ENCODE data around the gene DHX57. TPM values are rescaled to one million over a fixed set of nuclear protein-coding genes. Genes with fewer than 3 reads are reported as not detected.
"Not testable (repeated sequence)": the region's sequence is repeated elsewhere in the genome, so short reads cannot be mapped to it uniquely, and the experiment has no call there.

DHX57 gene
- total RNA-seq, 1 donor from 2014 or later, result 10.5 TPM

DNA sequence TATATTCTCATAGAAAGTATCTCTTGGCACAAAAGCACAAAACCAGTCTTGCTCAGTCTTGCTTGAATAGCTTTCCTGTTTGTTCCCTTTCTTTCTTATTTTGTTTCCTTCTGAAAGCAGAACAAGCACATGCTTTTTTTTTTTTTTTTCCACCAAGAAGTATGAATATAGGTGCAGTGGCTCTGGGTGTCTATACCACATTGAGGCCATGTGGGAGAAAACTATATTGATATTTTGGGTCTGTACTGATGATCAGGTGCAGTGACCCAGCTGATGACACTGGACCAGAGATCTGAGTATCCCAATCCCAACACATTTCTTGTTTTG, 69.0 kb downstream of the DHX57 start:
- peaks cover 1% of the 10 kb centered on the region for H3K36me3 ChIP-seq (ENCODE audit: control insufficient read depth, insufficient read depth, low read length)
- FAIRE-seq, result no peak
- TF ChIP-seq, protein P1, sequence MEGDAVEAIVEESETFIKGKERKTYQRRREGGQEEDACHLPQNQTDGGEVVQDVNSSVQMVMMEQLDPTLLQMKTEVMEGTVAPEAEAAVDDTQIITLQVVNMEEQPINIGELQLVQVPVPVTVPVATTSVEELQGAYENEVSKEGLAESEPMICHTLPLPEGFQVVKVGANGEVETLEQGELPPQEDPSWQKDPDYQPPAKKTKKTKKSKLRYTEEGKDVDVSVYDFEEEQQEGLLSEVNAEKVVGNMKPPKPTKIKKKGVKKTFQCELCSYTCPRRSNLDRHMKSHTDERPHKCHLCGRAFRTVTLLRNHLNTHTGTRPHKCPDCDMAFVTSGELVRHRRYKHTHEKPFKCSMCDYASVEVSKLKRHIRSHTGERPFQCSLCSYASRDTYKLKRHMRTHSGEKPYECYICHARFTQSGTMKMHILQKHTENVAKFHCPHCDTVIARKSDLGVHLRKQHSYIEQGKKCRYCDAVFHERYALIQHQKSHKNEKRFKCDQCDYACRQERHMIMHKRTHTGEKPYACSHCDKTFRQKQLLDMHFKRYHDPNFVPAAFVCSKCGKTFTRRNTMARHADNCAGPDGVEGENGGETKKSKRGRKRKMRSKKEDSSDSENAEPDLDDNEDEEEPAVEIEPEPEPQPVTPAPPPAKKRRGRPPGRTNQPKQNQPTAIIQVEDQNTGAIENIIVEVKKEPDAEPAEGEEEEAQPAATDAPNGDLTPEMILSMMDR (IDR thresholded peaks at IDR 0.05; ENCODE audit: insufficient read depth, low read length, severe bottlenecking), result no peak

DNA sequence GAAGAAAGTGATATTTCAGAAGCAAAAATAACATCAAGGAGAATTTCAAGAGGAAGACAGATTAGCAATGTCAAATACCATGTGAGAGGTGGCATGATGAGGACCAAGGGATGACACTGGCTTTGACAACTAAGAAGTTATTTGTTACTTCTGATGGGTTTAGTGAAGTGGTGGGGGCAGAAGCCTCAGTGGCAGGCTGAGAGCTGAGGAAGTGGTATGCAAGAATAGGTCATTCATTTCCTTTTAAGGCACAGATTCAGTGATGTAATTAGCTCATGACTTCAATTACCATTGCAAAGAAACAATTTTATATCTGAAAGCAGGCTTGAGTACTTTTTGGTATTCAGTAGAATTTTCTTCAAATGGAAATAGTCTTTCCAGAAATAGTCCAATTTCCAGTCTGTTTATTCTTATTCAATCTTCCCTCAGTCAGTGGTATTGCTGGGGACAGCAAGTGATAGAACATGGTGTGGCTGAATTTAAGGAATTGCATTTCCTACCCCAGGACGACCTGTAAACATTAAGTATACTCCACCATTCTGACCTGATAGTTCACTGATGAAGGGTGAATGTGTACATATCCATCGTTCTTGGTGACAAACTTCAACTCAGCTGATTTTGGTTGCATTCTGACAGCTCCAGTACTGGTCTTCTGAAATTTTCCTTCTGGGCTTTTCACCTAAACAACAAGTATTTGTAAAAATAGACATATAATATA, 69.6 kb downstream of the DHX57 start:
- H3K27me3 ChIP-seq (ENCODE audit: control insufficient read depth, insufficient read depth, low read length), result no peaks in the 10 kb centered on the region
- H3K36me3 ChIP-seq (ENCODE audit: control insufficient read depth, insufficient read depth, low read length), result peaks cover 1% of the 10 kb centered on the region
- TF ChIP-seq, protein P1 (IDR thresholded peaks at IDR 0.05; ENCODE audit: insufficient read depth, low read length, severe bottlenecking), result no peak
- DNase-seq (ENCODE audit: low read depth) (no peak), FAIRE-seq (no peak)
- H3K4me3 ChIP-seq (ENCODE audit: low read depth, low read length), result no peak overlapping the region

More for the DNA sequence above, 69.0 kb downstream of the DHX57 start:
- no peak overlapping the region for H3K4me3 ChIP-seq (ENCODE audit: low read depth, low read length)
- no peaks in the 10 kb centered on the region for H3K27me3 ChIP-seq (ENCODE audit: control insufficient read depth, insufficient read depth, low read length)
- DNase-seq (ENCODE audit: low read depth), result no peak

DNA sequence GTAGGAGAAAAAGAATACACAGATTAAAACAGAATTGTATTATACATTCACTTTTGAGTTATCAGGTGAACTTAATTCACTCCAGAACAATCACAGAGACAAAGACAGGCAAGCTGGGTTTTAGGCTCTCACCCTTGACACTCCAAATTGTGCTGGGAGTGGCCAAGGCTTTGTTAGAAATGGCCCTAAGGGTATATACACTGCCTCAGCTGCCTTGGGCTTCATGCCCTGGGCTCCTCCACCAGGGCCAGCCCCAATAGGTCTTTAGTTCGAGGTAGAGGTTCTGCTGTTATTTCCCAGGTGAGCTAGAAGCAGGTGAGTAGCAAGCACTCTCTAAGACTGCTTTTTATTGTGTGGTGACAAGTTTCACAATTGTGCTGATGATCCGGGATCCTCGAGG, 77.8 kb downstream of the DHX57 start:
- TF ChIP-seq, protein P1 (IDR thresholded peaks at IDR 0.05; ENCODE audit: insufficient read depth, low read length, severe bottlenecking), result no peak
- no peak for FAIRE-seq
- H3K36me3 ChIP-seq (ENCODE audit: control insufficient read depth, insufficient read depth, low read length), result peaks cover 2% of the 10 kb centered on the region
- no peak overlapping the region for H3K4me3 ChIP-seq (ENCODE audit: low read depth, low read length)
- no peaks in the 10 kb centered on the region for H3K27me3 ChIP-seq (ENCODE audit: control insufficient read depth, insufficient read depth, low read length)
- DNase-seq (ENCODE audit: low read depth), result no peak

DNA sequence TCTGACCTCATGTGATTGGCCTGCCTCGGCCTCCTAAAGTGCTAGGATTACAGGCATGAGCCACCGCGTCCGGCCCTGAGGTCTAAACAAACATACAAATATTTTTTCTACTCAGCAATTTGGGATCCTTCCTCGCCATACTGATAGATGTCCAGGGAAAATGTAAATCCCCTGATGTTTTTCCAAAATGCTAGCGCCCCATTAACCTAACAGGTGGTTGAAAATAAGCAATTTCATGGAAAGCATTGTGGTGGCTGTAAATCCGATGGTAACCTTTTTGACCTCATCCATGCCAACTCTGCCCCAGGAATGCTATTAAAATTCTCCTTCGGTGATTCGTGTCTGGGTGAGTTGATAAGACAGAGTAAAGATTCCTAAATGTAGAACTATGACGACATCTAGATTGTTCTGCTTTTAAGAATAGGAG, 78.5 kb downstream of the DHX57 start:
- DNase-seq (ENCODE audit: low read depth), result no peak
- no peaks in the 10 kb centered on the region for H3K27me3 ChIP-seq (ENCODE audit: control insufficient read depth, insufficient read depth, low read length)
- no peak for FAIRE-seq
- no peak overlapping the region for H3K4me3 ChIP-seq (ENCODE audit: low read depth, low read length)
- H3K36me3 ChIP-seq (ENCODE audit: control insufficient read depth, insufficient read depth, low read length), result peaks cover 2% of the 10 kb centered on the region
- TF ChIP-seq, protein P1 (IDR thresholded peaks at IDR 0.05; ENCODE audit: insufficient read depth, low read length, severe bottlenecking), result no peak

DNA sequence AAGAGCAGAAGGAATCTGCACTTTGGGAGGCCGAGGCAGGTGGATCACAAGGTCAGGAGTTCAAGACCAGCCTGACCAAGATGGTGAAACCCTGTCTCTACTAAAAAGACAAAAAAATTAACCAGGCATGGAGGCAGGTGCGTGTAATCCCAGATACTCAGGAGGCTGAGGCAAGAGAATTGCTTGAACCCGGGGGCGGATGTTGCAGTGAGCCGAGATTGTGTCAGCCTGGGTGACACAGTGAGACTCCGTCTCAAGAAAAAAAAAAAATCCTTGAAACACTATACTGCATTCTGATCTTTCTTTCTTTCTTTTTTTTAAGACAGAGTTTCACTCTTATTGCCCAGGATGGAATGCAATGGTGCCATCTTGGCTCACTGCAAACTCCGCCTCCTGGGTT, 80.7 kb downstream of the DHX57 start:
- FAIRE-seq; H3K4me3 ChIP-seq (ENCODE audit: low read depth, low read length); H3K27me3 ChIP-seq (ENCODE audit: control insufficient read depth, insufficient read depth, low read length); DNase-seq (ENCODE audit: low read depth); H3K36me3 ChIP-seq (ENCODE audit: control insufficient read depth, insufficient read depth, low read length): not testable (repeated sequence)

DNA sequence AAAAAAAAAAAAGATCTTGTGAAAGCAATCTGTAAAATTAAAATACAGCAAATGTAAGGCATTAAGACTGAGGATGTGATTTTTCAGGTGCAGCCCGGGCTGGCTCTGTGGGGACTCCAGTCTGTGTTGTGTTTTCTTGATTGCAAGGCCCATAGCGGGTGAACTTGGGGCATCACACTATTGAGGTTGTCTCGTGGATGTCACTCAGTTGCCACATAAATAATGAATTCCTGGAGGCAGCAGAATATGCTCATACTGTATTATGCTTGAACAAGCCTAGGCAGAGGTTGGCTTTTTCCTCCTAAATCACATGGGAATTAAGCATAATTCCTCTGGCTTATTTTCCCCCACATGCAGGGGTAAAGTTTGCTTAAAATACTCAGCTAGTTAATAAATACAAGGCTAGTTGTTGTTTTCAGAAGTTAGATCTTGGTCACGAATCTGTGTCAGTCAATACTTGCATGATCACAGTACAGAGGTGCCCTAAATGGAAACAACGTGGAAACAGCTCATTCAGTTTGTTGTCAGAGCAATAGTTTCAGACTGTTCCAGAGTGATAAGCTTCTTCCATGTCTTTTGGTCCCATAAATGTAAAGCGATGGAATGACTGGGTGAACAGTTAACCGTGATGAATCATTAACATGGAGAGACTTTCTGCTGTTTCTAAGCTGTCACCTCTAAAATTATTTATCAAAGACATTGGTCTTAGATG, 81.3 kb downstream of the DHX57 start:
- H3K27me3 ChIP-seq (ENCODE audit: control insufficient read depth, insufficient read depth, low read length), result no peaks in the 10 kb centered on the region
- TF ChIP-seq, protein P1 (IDR thresholded peaks at IDR 0.05; ENCODE audit: insufficient read depth, low read length, severe bottlenecking), result no peak
- no peak for DNase-seq (ENCODE audit: low read depth)
- H3K36me3 ChIP-seq (ENCODE audit: control insufficient read depth, insufficient read depth, low read length), result no peaks in the 10 kb centered on the region
- H3K4me3 ChIP-seq (ENCODE audit: low read depth, low read length), result no peak overlapping the region
- no peak for FAIRE-seq
